Caki2 (cell line): ENCODE measurements around the gene SYT7. TPM values are rescaled to one million over a fixed set of nuclear protein-coding genes. Genes with fewer than 3 reads are reported as not detected.

Experiments used
- DNase-seq: peaks from one replicate; pipeline ENCODE4 v3.0.0-alpha.2; 2015; ENCODE audit warnings: low read depth
- in situ Hi-C: cut with HindIII; loops from 2 replicates; pipeline ENCODE4 v1.10.0; 2016; ENCODE audit warnings: low sequenced_read_pairs, low pct_unique_long_range_greater_than_20kb, mixed read lengths
- total RNA-seq: library from RNA; depleted of rRNA; stranded (reverse); fragments of >200 nt; shearing (Covaris generic); gene quantifications from 2 replicates; pipeline ENCODE4 v1.2.3, GENCODE V29; 2014; ENCODE audit warnings: low replicate concordance

Gene SYT7
- total RNA-seq, 1 experiment from 2014 or later: 0.41 TPM

GRCh38 chr11:61496602-61497400 lies 84.1 kb downstream of the SYT7 start:
- in situ Hi-C loops: no loop called here
- no peak for DNase-seq

DNA sequence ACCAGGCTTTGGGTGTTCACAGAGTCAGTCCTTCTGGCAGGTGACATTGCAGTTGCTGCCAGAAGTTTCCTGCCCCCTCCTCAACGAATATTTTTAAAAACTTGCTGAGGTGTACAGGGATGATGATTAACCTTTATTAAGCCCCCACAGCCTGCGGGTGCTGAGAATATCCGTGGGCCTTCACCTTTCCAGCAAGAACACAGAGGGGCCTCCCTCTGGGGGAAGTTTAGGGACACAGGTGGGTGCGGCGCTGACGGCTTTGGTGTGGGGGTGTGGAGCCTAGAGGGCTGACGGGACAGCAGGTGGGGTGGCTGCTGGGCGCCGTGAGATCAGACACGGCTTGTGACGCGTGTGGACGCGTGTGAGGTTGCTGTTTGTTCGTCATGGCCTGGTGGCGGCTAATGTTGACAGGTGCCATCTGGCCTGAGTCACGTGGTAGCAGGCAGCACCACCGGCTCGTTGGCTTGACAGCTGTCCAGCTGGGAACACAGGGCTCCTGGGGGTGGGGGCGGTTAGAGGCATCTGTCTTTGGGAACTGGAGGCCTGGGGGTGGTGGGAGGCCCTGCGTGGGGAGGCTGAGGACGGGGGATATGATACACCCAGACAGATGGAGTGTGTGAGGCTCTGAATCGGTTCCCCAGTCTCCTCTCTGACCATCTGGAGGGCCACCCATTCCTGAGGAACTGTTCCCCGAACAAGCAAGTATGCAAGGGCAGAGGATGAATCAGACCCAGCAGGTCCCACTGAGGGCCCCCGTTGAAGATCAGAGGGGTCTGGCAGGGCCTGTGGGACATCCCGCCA lies 84.9 kb downstream of the SYT7 start:
- in situ Hi-C loops: no loop called here
- DNase-seq: no peak

DNA sequence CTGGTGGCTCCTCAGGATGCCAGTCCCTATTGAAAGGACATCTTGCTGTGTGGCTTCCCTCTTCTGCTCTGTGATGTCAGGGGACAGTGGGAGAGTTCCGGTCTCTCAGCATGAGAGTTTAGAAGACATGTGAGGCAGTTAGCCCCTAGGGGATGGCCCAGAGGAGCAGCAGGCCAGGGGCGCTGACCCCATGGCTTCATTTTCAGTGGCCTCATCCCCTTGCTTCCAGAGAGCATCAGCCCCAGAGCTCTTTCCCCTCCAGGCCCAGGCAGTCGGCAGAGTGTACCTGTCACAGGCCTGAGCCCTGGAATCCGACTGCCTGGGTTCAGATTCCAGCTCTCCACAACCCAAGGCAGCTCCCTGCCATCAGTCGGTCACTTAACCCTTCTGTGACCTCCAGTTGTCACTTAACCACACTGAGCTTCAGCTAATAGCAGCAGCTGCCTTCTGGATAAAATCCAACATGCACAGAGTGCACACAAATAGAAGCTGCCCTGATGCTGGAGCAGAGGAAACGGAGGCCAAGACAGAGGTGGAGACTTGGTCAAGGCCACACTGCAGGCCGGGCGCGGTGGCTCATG lies 86.4 kb downstream of the SYT7 start:
- DNase-seq: no peak
- in situ Hi-C loops: no loop called here

GRCh38 chr11:61491736-61492395 lies 89.0 kb downstream of the SYT7 start:
- DNase-seq: no peak
- in situ Hi-C loops: no loop called here

DNA sequence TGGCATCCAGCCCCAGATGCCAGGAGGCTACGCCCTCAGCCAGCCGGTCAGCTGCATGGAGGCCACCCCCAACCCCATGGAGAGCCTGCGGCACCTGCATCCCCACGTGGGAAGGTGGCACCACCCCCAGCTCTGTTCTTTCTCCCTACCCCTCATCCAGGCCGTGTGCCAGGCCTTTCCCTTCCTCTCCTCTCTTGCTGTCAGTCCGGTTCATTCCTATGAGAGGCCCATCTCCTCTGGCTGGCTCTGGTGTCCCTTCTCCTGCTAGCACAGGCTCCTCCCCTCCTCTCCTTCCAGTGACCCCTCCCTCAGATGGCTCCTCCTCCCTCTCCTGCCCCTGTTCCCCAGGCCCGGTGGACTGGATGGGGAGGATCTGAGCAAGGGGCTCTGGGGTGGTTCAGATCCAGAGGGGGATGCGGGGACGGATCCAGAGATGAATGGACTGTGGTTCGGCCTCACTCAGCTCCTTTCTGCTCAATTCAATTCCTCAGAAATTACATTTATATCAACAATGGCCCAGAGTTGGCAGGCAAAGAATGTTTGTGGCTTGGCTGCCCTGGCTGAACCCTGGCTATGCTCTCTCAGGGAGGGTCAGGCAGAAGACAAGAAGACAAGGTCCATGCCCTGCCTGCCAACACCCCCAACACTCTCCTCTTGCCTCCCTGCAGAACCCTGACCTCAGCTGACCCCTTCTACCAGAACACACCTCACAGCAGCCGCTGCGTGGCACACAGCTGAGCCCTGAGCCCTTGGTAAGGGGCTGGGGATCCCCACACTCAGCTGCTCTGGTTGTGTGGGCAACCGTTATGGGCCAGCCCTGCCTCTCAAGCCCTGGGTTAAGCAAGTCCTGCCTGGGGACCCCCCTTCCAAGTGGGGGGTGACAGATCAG lies 90.8 kb downstream of the SYT7 start:
- no peak for DNase-seq
- in situ Hi-C loops: no loop called here

- no peak for DNase-seq
These were observed 92.1 kb downstream of the SYT7 start for GRCh38 chr11:61488651-61489291.

GRCh38 chr11:61487342-61488025 lies 93.4 kb downstream of the SYT7 start:
- in situ Hi-C loops: no loop called here
- no peak for DNase-seq

More at GRCh38 chr11:61488651-61489291, 92.1 kb downstream of the SYT7 start:
- in situ Hi-C loops: no loop called here

DNA sequence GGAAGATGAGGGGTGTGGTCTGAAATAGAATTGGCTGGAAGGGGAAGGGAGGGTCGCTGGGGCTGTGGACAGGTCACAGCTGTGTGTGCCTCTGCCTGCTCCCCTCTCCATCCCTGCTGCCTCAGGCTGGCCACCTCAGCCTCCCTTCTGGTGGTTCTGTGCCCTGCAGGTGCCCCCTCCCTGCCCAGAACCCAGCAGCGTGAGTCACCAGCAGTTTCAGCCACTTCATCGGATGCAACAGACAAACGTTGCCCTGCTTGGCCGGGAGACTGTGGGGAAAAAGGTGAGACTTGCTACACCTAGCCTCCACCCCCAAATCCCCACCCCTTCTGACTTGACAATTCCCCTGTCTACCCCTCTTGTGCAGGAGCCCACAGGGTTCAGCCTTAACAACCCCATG lies 94.1 kb downstream of the SYT7 start:
- DNase-seq: no peak
- in situ Hi-C loops: no loop called here

- in situ Hi-C loops: no loop called here
These were observed 94.8 kb downstream of the SYT7 start for GRCh38 chr11:61486011-61486620.

GRCh38 chr11:61485080-61485479 lies 95.8 kb downstream of the SYT7 start:
- in situ Hi-C loops: no loop called here
- DNase-seq: no peak

More at GRCh38 chr11:61486011-61486620, 94.8 kb downstream of the SYT7 start:
- DNase-seq: no peak

GRCh38 chr11:61484541-61484940 lies 96.3 kb downstream of the SYT7 start:
- in situ Hi-C loops: no loop called here
- DNase-seq: no peak

DNA sequence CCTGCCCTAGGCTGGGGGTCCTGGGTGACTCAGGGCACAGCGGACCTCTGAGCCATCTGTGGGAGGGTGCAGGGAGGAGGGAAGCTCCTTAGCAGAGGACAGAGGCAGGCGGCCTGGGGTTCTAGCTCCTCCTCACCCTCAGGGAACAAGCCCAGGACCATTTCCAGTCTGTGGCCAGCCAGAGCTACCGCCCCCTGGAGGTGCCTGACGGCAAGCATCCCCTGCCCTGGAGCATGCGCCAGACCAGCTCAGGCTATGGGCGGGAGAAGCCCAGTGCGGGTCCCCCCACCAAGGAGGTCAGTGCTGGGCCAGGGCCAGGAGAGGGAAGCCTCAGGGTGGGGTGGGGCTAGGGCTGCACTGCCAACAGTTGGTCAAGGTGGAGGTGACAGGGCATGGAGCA lies 98.4 kb downstream of the SYT7 start:
- in situ Hi-C loops: no loop called here
- no peak for DNase-seq

DNA sequence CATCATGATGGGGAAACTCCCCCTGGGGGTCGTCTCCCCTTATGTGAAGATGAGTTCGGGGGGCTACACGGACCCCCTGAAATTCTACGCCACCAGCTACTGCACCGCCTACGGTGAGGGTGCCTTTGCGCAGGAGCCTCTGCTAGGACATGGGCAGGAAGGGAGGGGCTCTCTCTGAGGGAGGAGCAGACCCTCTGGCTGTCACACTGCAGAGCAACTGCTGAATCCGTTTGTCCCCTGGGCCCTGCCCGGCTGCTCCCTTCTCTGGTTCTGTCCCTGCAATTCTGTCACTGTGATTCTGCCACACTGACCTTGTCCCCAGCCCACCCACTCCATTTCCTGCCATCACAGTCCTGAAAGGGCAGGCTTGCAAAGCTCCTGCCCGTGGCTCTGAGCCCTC lies 99.1 kb downstream of the SYT7 start:
- DNase-seq: no peak
- in situ Hi-C loops: no loop called here

GRCh38 chr11:61480994-61481335 lies 99.9 kb downstream of the SYT7 start:
- peak; percentile 29 for DNase-seq
- in situ Hi-C loops: no loop called here

DNA sequence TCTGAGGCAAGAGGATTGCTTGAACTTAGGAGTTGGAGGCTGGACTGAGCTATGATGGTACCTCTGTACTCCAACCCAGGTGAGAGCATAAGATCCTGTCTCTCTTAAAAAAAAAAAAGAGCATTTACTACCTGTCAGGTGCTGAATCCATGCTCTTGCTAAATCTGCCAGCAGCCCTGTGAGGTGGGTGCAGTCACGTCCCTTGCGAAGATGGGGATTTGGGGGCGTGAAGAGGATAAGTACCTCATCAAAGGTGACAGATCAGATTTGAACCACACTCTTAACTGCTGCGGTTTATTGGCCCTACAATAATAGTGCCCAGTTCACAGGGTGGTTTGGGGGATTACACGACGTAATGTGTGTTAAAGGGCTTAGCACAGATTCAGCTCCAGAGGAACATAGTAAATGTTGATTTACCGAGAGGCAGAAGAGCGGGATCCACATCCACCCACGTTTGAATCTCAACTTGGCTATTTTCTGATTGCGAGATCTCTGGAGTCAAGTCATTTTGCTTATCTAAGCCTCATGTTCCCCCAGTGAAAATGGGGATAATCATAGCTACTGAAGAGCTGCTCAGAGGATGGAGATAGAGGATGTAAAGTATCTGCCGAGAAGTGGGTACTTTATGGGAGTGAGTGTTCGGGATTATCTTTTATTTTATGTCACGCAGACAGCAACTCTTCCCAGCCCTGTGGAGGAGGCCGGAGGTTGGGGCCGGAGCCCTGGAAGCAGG lies 100.4 kb downstream of the SYT7 start:
- in situ Hi-C loops: no loop called here
- DNase-seq: no peak
